ENCODE results near the gene PDP2. TPM values are rescaled to one million over a fixed set of nuclear protein-coding genes. Genes with fewer than 3 reads are reported as not detected.
A peak's percentile ranks its signal among the peaks of the same experiment; 100 is the strongest.

PDP2 gene
- total and polyA plus RNA-seq, 9 of the 15 experiments (the other 6 are each of a cell fraction or from before 2014, with no cell fraction given), result 2.5 to 24.3 (median 7.2) TPM

DNA sequence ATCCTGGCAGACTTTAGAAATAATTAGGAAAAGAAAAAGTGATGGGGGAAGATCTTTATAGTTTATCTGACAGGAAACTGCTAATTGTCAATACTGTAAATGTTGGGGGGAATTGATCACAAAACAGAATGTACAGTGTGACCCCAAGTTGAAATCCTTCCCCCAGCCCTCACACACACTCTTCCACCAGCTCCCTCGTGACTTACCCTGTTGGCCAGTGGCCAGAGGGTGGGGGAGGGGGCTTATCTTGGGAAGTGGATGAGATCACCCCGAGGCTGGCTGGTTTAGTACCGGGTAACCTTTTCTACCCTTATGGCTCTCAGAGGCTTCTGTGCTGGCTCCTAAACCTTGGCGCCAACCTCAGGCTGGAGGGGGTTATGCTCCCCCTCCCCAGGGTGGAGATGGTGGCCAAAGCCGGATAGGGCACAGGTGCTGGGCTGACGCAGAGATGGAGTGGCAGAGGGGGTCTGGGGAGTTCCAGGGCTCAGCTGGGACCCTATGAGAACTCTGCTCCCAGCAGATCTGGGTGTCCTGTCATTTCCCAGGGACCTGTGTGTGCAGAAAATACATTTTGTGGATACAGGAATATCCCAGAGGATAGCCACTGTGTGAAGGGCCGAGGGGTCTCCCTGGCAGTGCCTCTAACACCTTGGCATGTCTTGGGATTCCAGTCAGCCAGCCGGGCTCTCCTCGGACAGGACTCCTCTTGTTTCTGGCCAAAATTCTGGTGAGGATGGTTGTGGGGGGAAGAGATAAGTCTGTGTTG lies 19.8 kb downstream of the PDP2 start (continued):
- TF ChIP-seq BACH1 (tag; IDR thresholded peaks at IDR 0.05), result peak; percentile 82; the same call in 1 of the 2 replicates
- TF ChIP-seq, protein P1, sequence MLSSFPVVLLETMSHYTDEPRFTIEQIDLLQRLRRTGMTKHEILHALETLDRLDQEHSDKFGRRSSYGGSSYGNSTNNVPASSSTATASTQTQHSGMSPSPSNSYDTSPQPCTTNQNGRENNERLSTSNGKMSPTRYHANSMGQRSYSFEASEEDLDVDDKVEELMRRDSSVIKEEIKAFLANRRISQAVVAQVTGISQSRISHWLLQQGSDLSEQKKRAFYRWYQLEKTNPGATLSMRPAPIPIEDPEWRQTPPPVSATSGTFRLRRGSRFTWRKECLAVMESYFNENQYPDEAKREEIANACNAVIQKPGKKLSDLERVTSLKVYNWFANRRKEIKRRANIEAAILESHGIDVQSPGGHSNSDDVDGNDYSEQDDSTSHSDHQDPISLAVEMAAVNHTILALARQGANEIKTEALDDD (IDR thresholded peaks at IDR 0.05), result peak; percentile 99
- peak; percentile 98 for TF ChIP-seq SMAD1 (IDR thresholded peaks at IDR 0.05; ENCODE audit: low read depth, low read length, partially characterized antibody)
- peak; percentile 97; the same call in 1 of the 2 replicates for TF ChIP-seq KAT7 (CRISPR knock-in tag; IDR thresholded peaks at IDR 0.05; ENCODE audit: borderline replicate concordance)
- TF ChIP-seq L3MBTL2 (IDR thresholded peaks at IDR 0.05), result peak; percentile 83
- TF ChIP-seq, protein P2, sequence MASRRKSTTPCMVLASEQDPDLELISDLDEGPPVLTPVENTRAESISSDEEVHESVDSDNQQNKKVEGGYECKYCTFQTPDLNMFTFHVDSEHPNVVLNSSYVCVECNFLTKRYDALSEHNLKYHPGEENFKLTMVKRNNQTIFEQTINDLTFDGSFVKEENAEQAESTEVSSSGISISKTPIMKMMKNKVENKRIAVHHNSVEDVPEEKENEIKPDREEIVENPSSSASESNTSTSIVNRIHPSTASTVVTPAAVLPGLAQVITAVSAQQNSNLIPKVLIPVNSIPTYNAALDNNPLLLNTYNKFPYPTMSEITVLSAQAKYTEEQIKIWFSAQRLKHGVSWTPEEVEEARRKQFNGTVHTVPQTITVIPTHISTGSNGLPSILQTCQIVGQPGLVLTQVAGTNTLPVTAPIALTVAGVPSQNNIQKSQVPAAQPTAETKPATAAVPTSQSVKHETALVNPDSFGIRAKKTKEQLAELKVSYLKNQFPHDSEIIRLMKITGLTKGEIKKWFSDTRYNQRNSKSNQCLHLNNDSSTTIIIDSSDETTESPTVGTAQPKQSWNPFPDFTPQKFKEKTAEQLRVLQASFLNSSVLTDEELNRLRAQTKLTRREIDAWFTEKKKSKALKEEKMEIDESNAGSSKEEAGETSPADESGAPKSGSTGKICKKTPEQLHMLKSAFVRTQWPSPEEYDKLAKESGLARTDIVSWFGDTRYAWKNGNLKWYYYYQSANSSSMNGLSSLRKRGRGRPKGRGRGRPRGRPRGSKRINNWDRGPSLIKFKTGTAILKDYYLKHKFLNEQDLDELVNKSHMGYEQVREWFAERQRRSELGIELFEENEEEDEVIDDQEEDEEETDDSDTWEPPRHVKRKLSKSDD (conservative IDR thresholded peaks at IDR 0.05; ENCODE audit: low read length), result no peak
- peak; percentile 100 for TF ChIP-seq JUND (IDR thresholded peaks at IDR 0.05; ENCODE audit: borderline replicate concordance, low read depth, low read length)
- TF ChIP-seq JUND (tag; IDR thresholded peaks at IDR 0.05; ENCODE audit: borderline replicate concordance, low read depth, low read length), result peak; percentile 99
- TF ChIP-seq HOXB6 (CRISPR knock-in tag; IDR thresholded peaks at IDR 0.05; ENCODE audit: borderline replicate concordance), result no peak
- no peak for TF ChIP-seq NFYB (IDR thresholded peaks at IDR 0.05; ENCODE audit: extremely low read depth, insufficient read length)
- no peak for TF ChIP-seq PHB2 (IDR thresholded peaks at IDR 0.05; ENCODE audit: low read depth)
- TF ChIP-seq FIP1L1 (IDR thresholded peaks at IDR 0.05; ENCODE audit: low read depth, low read length, poor library complexity, severe bottlenecking), result no peak
- TF ChIP-seq ZNF146 (CRISPR knock-in tag; IDR thresholded peaks at IDR 0.05; ENCODE audit: unreplicated experiment), result no peak
- no peak for TF ChIP-seq ZNF507 (tag; conservative IDR thresholded peaks at IDR 0.05)
- TF ChIP-seq, protein P3, sequence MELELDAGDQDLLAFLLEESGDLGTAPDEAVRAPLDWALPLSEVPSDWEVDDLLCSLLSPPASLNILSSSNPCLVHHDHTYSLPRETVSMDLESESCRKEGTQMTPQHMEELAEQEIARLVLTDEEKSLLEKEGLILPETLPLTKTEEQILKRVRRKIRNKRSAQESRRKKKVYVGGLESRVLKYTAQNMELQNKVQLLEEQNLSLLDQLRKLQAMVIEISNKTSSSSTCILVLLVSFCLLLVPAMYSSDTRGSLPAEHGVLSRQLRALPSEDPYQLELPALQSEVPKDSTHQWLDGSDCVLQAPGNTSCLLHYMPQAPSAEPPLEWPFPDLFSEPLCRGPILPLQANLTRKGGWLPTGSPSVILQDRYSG (tag; conservative IDR thresholded peaks at IDR 0.05; ENCODE audit: low read depth), result 0 out of 2 replicates have a peak, but pooled peaks have one; percentile 21
- TF ChIP-seq ZNF780A (CRISPR knock-in tag; IDR thresholded peaks at IDR 0.05), result no peak
- TF ChIP-seq C11orf30 (IDR thresholded peaks at IDR 0.05; ENCODE audit: low read depth), result no peak
- TF ChIP-seq MAFK (IDR thresholded peaks at IDR 0.05; ENCODE audit: low read length), result no peak
- TF ChIP-seq NFE2L1 (tag; IDR thresholded peaks at IDR 0.05; ENCODE audit: borderline replicate concordance, low read depth), result no peak; the same call in 1 of the 2 replicates
- peak; percentile 52 for TF ChIP-seq CHD2 (IDR thresholded peaks at IDR 0.05; ENCODE audit: low read depth, low read length)
- peak; percentile 61 for TF ChIP-seq NCOA1 (IDR thresholded peaks at IDR 0.05; ENCODE audit: low read depth)
- TF ChIP-seq, protein P4, sequence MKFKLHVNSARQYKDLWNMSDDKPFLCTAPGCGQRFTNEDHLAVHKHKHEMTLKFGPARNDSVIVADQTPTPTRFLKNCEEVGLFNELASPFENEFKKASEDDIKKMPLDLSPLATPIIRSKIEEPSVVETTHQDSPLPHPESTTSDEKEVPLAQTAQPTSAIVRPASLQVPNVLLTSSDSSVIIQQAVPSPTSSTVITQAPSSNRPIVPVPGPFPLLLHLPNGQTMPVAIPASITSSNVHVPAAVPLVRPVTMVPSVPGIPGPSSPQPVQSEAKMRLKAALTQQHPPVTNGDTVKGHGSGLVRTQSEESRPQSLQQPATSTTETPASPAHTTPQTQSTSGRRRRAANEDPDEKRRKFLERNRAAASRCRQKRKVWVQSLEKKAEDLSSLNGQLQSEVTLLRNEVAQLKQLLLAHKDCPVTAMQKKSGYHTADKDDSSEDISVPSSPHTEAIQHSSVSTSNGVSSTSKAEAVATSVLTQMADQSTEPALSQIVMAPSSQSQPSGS (CRISPR knock-in tag; IDR thresholded peaks at IDR 0.05), result peak; percentile 47; the same call in 1 of the 2 replicates
- TF ChIP-seq POU5F1 (IDR thresholded peaks at IDR 0.05; ENCODE audit: borderline replicate concordance, low read depth, low read length, partially characterized antibody), result no peak

Measured in K562 (cell line).